GM21367 (cell line): ENCODE data around the gene HS6ST2.
"Not testable (repeated sequence)": the region's sequence is repeated elsewhere in the genome, so short reads cannot be mapped to it uniquely, and the experiment has no call there.

Experiments
- ATAC-seq: cut with Tn5 transposase; IDR thresholded peaks from one replicate; pipeline ENCODE4 v1.9.1; 2021; ENCODE audit not compliant: unreplicated experiment

Gene HS6ST2

GRCh38 chrX:132958091-132958703 is at the start of gene HS6ST2:
Gene HS6ST2, minus strand, starts transcription at chrX:132958629.
- ATAC-seq, result no peak

- no peak for ATAC-seq
These were observed 49.0 kb upstream of the HS6ST2 start for GRCh38 chrX:133007458-133007857.

DNA sequence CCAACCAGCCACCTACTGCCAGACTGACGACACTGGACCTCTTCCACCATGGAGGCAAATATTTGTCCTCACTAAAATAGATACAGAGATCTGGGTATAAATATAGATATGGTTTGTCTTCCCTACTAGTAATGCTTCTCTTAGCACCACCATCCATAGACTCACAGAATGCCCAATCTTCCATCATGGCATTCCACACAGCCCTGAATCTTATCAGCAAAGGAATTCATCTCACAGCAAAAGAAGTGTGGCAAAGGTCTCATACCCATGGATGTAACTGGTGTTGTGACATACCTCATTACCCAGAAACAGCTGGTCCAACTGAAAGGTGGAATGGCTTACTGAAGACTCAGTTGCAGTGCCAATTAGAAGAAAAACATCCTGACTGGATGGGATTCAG is 47.2 kb upstream of the HS6ST2 start:
- no peak for ATAC-seq

- ATAC-seq, result no peak
These were observed 46.6 kb upstream of the HS6ST2 start for GRCh38 chrX:133005042-133005441.

DNA sequence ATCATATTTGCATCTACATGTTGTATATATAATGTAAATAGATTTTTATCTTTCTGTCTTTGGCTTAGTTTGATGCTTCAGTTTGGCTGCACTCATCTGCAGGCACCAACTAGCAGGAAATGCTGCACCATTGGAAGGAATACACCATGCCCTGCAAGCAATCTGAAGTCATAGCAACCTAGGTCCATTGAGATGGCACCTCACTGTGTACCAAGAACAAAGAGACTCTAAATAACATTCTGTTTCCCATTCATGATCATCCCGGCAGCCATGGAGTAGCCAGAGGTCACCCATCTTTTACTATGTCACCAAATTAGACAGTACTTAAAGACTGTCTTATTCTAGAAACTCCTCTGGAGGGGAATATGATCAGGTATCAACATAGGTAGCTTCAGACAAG is 40.8 kb upstream of the HS6ST2 start:
- no peak for ATAC-seq

DNA sequence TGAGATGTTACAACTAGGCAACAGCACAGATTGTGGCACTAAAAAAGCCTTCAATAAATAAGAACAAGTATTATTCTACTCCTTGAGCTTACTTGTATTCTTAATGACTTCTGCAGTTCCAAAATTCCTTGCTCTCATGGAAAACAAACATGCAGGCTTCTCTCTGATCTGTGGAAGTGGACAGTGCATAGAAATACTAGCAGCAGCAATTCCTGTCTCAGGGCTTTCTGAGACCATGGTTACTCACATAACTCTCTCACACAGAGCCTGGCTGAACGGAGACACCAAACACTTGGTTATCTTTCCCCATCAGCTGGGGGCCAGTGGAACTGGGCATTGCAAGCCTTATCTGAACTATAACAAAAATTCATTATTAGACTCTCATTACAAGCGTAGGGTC is 32.4 kb upstream of the HS6ST2 start:
- no peak for ATAC-seq

GRCh38 chrX:132986556-132986955 is 28.1 kb upstream of the HS6ST2 start:
- ATAC-seq, result no peak

- ATAC-seq, result no peak
These were observed 25.7 kb upstream of the HS6ST2 start for GRCh38 chrX:132984058-132984650.

- ATAC-seq, result no peak
These were observed 25.1 kb upstream of the HS6ST2 start for GRCh38 chrX:132983496-132983895.

GRCh38 chrX:132980035-132980434 is 21.6 kb upstream of the HS6ST2 start:
- not testable (repeated sequence) for ATAC-seq

- no peak for ATAC-seq
These were observed 10.0 kb upstream of the HS6ST2 start for GRCh38 chrX:132968296-132968949.

GRCh38 chrX:132967049-132967448 is 8.6 kb upstream of the HS6ST2 start:
- ATAC-seq, result no peak

DNA sequence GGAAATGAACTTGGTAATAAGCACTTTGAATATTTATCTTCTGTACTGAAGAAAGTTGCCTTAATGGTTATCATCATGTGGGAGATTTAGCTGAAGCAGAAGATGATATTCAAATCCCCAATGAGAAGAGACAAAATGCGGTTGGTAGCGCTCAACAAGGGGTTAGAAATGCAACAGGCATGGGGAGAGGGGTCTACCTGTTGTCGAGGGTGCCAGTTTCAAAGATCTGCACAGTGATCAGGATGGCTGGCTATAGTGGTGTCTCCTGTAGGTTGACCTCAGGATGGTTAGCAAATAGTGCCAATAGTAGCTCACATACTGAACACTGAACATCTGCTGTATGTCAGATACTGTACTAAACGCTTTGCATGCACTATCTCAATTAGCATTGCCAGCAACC is 7.0 kb upstream of the HS6ST2 start:
- no peak for ATAC-seq

GRCh38 chrX:132961511-132961910 is 3.1 kb upstream of the HS6ST2 start:
- ATAC-seq, result no peak

DNA sequence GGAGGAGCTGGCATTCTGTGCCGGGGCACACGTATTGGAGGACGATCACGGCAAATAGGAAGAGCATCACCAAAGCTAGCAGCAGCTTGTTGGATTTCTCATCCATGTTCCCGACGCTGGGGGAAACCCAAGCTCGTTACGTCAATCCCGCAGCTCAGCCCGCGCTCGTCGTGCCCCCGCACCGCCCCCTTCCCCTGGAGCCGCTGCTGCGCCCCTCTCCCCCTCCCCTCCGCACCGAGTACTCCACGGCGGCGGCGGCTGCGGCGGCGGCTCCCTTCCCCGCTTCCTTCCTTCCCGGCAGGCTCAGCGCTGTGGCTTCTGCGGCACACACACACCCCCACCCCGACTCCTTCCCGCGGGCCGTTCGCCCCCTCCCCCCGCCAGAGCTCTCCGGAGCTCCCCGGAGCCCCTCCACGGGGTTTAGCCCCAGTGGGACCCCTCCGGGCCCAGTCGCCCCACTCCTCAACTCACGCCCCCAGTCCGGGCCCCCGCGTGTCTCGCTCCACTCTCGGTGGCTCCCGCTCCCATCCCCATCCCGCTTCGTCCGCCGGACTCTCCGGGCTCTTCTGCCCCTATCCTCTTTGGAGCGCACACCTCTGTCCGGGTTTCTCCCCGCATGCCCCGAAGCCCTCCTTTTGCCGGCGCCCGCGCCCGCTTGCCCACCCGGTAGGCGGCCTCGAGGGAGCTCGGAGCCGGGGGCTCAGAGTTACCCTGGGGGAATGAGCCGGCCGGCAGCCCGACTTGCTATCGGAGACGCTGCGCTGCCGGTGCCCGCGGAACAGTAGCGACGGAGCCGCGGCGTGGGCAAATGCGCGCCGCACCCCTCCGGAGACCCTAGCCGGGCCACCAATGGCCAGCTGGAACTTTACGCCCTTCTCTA is 978 bp downstream of the HS6ST2 start:
- no peak for ATAC-seq

DNA sequence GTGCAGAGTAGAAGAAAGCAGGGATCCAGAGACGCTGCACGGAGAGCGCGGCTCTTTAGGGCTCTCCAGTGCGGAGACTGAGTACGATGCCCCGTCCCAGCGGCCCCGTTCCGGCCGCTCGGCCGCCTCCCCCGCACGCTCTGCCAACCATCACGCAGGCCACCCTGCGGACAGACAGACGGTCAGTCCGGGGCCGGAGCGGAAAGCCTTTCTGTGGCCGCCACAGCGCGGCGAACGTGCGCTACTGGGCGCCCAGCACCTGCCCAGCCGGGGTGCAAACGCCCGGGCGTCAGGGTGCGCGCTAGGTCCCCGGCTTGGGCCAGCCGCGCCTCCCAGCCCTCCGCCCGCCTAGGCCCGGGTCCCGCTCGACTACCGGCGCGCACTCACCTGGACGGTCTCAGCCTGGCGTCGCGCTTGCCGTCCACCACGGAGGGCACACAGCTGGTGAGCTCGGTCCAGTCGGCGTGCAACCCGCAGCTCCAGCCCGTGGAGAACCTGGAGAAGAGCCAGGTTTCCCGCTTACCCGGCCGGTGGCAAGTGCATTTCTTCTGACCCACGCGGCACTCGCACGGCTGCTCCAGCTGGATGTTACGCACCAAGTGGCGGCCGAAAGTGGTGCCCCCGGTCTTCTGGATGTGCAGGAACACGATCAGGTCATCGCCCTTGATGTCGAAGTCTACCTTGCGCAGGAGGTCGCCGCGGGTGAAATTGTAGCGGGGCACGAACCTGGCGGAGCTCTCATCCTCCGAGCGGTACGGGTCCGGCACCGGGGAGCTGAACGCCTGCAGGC is 1.8 kb downstream of the HS6ST2 start:
- ATAC-seq, result no peak

DNA sequence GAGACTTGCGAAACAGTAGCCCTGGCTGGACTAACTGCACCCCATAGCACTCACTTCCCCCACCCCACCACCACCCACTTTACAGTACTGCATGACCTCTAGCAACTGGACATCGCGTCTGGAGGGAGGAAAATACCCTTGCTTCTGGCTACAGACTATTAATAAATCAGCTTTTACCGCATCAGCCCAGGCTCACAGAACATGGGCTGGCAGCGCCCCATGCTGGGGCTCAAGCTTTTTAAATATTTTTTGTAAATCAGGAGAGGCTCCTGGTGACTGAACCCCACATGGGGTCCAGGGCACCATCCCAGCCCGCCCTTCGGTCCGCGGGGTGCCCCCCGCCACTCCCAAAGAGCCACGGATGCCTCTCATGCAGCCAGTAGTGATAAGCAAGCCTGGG is 2.7 kb downstream of the HS6ST2 start:
- ATAC-seq, result no peak

- ATAC-seq, result no peak
These were observed 4.1 kb downstream of the HS6ST2 start for GRCh38 chrX:132954323-132954722.

DNA sequence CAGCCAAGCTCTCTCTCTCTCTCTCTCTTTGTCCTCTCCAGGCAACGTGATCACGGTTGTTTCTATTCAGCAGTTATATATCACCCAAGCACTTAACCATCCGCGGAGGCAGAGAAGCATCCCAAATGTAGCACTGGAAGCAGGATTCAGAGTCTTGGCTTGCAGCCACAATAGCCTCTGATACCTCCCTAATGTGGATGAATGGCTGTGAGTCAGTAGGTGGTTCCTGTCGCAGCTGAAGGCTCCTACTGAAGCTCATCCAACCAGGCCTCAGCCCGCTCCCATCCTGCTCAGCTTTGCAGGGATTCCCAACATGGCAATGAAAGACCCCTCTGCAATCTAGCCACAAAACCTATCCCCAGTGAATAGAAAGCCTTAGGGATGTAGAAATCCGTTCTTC is 5.1 kb downstream of the HS6ST2 start:
- no peak for ATAC-seq

DNA sequence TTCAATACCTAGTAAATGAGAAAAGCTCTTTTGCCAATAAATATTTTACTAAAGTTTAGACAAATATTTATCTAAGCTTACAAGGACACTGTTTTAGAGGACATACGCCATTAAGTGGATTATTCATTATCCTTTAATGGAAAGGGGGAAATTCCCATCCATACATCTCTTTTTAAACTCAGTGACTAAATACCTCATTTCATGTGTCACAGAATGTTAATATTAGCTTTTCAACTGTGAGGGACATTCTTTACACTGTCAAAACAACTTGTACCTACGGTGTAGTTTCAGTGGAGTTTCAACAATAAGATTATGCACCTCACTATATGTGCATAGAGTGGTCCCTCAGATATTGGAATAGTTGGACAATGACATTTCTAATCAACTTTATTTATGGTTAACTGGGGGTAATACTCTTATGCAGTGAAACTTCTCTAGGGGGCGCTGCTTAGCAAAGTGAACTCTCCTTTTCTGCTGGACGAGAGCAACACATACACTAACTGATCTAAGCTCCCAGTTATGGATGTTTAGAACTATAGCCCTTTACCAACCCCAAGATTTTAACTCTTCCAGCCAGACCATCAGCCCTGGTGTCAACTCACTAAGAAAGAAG is 9.7 kb downstream of the HS6ST2 start:
- ATAC-seq, result no peak
